WTC11 (cell line): ENCODE measurements around the gene UGT1A3. TPM values are rescaled to one million over a fixed set of nuclear protein-coding genes. Genes with fewer than 3 reads are reported as not detected.

Experiments used
- ATAC-seq: fragments of 200-7000 bp; cut with Tn5 transposase; 2 replicates; pipeline ENCODE4 v1.10.0; 2021; ENCODE audit warnings: mild to moderate bottlenecking, moderate library complexity
- CTCF ChIA-PET: fragments of 300-600 bp; sonication (Branson Sonifier 250); formaldehyde crosslinking; loops from one replicate; lab custom pipeline; 2021; ENCODE audit warnings: antibody characterized with exemption; lab: Charles Lee
- POLR2A ChIA-PET: fragments of 350-600 bp; sonication (Branson Sonifier 250); formaldehyde crosslinking; loops from one replicate; lab custom pipeline; 2021; ENCODE audit warnings: antibody characterized with exemption; lab: Charles Lee
- DNase-seq: peaks from one replicate; pipeline ENCODE4 v3.0.0; 2021; ENCODE audit warnings: low spot score
- H3K27ac Mint-ChIP-seq: 2 replicates; pipeline ENCODE4 v1.8.0; 2021; ENCODE audit warnings: mixed read lengths
- H3K27me3 Mint-ChIP-seq: 2 replicates; pipeline ENCODE4 v1.8.0; 2021; ENCODE audit warnings: low read depth, mild to moderate bottlenecking, moderate library complexity, mixed read lengths
- H3K36me3 Mint-ChIP-seq: 2 replicates; pipeline ENCODE4 v1.8.0; 2021; ENCODE audit warnings: mixed read lengths
- H3K4me1 Mint-ChIP-seq: 2 replicates; pipeline ENCODE4 v1.8.0; 2022; ENCODE audit warnings: mixed read lengths
- H3K4me3 Mint-ChIP-seq: 2 replicates; pipeline ENCODE4 v1.8.0; 2021; ENCODE audit warnings: mild to moderate bottlenecking, moderate library complexity, mixed read lengths
- H3K9me3 Mint-ChIP-seq: 2 replicates; pipeline ENCODE4 v1.8.0; 2021; ENCODE audit warnings: mixed read lengths
- ARID4B ChIP-seq: sonication (generic); formaldehyde crosslinking; IDR thresholded peaks from 2 replicates; pipeline ENCODE4 v1.8.0; 2023; ENCODE audit warnings: missing genetic modification reagents, mild to moderate bottlenecking, borderline replicate concordance
- ATF6 ChIP-seq: sonication (generic); formaldehyde crosslinking; IDR thresholded peaks from 2 replicates; pipeline ENCODE4 v1.8.1; 2023; ENCODE audit warnings: mild to moderate bottlenecking, missing genetic modification reagents
- CREB1 ChIP-seq: sonication (generic); formaldehyde crosslinking; IDR thresholded peaks from 2 replicates; pipeline ENCODE4 v1.8.0; 2023; ENCODE audit warnings: mild to moderate bottlenecking, missing genetic modification reagents
- CREM ChIP-seq: sonication (generic); formaldehyde crosslinking; IDR thresholded peaks from 2 replicates; pipeline ENCODE4 v1.8.1; 2022; ENCODE audit warnings: mild to moderate bottlenecking, missing genetic modification reagents, moderate library complexity
- ELF4 ChIP-seq: sonication (generic); formaldehyde crosslinking; IDR thresholded peaks from 2 replicates; pipeline ENCODE4 v1.8.1; 2022; ENCODE audit warnings: low read depth, mild to moderate bottlenecking, moderate library complexity, missing genetic modification reagents
- FOXP4 ChIP-seq: sonication (generic); formaldehyde crosslinking; IDR thresholded peaks from 2 replicates; pipeline ENCODE4 v1.8.0; 2022; ENCODE audit warnings: mild to moderate bottlenecking, missing genetic modification reagents
- IRF1 ChIP-seq: sonication (generic); formaldehyde crosslinking; IDR thresholded peaks from 2 replicates; pipeline ENCODE4 v1.8.0; 2023; ENCODE audit warnings: missing genetic modification reagents
- KAT7 ChIP-seq: sonication (generic); formaldehyde crosslinking; IDR thresholded peaks from 2 replicates; pipeline ENCODE4 v1.8.1; 2023; ENCODE audit warnings: missing genetic modification reagents, mild to moderate bottlenecking, borderline replicate concordance
- NR1H2 ChIP-seq: sonication (generic); formaldehyde crosslinking; IDR thresholded peaks from 2 replicates; pipeline ENCODE4 v1.9.0; 2021; ENCODE audit warnings: mild to moderate bottlenecking, moderate library complexity, missing genetic modification reagents
- RORB ChIP-seq: fragments of 250-450 bp; sonication (Bioruptor Pico); IDR thresholded peaks from 2 replicates; pipeline ENCODE4 v1.9.0; 2021; ENCODE audit warnings: mild to moderate bottlenecking
- ZNF121 ChIP-seq: sonication (generic); formaldehyde crosslinking; IDR thresholded peaks from 2 replicates; pipeline ENCODE4 v1.8.0; 2023; ENCODE audit warnings: missing genetic modification reagents
- ZNF232 ChIP-seq: sonication (generic); formaldehyde crosslinking; IDR thresholded peaks from 2 replicates; pipeline ENCODE4 v1.8.0; 2022; ENCODE audit warnings: mild to moderate bottlenecking, missing genetic modification reagents
- ZNF263 ChIP-seq: sonication (generic); formaldehyde crosslinking; IDR thresholded peaks from 2 replicates; pipeline ENCODE4 v1.8.1; 2022; ENCODE audit warnings: low read depth, mild to moderate bottlenecking, moderate library complexity, missing genetic modification reagents
- total RNA-seq: library from RNA; stranded (reverse); gene quantifications from 3 replicates; pipeline ENCODE4 v1.2.3, GENCODE V29; 2021

UGT1A3 gene
- total RNA-seq, 1 experiment from 2014 or later = not detected

- ATAC-seq = no peak
- POLR2A ChIA-PET = no interaction called here
- Mint-ChIP-seq H3K4me3 (no peak overlapping the region), H3K4me1 (peaks cover 5% of the 10 kb centered on the region; the same call in 1 of the 2 replicates), H3K36me3 (no peaks in the 10 kb centered on the region), H3K9me3 (no peaks in the 10 kb centered on the region)
- no peak for DNase-seq
- CTCF ChIA-PET = interaction anchor here (1.4 kb wide), 1 partner anchor 13 kb away, joined by 5 read pairs; no protein-coding TSS in a partner anchor
- TF ChIP-seq ZNF121 (CRISPR knock-in tag) = no peak
- no peak for TF ChIP-seq NR1H2
- TF ChIP-seq ELF4 = no peak
- no peak for TF ChIP-seq ATF6
- no peak for TF ChIP-seq ZNF232 (CRISPR knock-in tag)
- no peak for TF ChIP-seq RORB (CRISPR knock-in tag)
- TF ChIP-seq CREM (CRISPR knock-in tag) = no peak
- no peak for TF ChIP-seq KAT7 (CRISPR knock-in tag)
- TF ChIP-seq ARID4B (CRISPR knock-in tag) = no peak
- TF ChIP-seq, all 79 proteins: peak for 0
- H3K27ac Mint-ChIP-seq = no peak overlapping the region
- H3K27me3 Mint-ChIP-seq = no peaks in the 10 kb centered on the region
Measured at GRCh38 chr2:233819884-233820773, 91.3 kb downstream of the UGT1A3 start.

GRCh38 chr2:233820774-233821105 is 91.9 kb downstream of the UGT1A3 start:
- ChIA-PET POLR2A (no interaction called here), CTCF (interaction anchor here (1.4 kb wide), 1 partner anchor 12 kb away, joined by 5 read pairs; no protein-coding TSS in a partner anchor)
- Mint-ChIP-seq H3K27me3 (no peaks in the 10 kb centered on the region), H3K4me1 (peaks cover 5% of the 10 kb centered on the region; the same call in 1 of the 2 replicates), H3K27ac (no peak overlapping the region), H3K9me3 (no peaks in the 10 kb centered on the region), H3K4me3 (no peak overlapping the region)
- DNase-seq = no peak
- ATAC-seq = no peak
- no peak for TF ChIP-seq CREB1
- TF ChIP-seq FOXP4 (CRISPR knock-in tag) = no peak
- no peak for TF ChIP-seq ZNF263
- TF ChIP-seq IRF1 = no peak
- TF ChIP-seq, all 79 proteins: peak for 0
- H3K36me3 Mint-ChIP-seq = no peaks in the 10 kb centered on the region
